ENCODE measurements around the gene SIGLEC7. TPM values are rescaled to one million over a fixed set of nuclear protein-coding genes. Genes with fewer than 3 reads are reported as not detected.

Gene SIGLEC7
- total and polyA plus RNA-seq, 10 donors = 6.8 to 59.9 (median 26.5) TPM

DNA sequence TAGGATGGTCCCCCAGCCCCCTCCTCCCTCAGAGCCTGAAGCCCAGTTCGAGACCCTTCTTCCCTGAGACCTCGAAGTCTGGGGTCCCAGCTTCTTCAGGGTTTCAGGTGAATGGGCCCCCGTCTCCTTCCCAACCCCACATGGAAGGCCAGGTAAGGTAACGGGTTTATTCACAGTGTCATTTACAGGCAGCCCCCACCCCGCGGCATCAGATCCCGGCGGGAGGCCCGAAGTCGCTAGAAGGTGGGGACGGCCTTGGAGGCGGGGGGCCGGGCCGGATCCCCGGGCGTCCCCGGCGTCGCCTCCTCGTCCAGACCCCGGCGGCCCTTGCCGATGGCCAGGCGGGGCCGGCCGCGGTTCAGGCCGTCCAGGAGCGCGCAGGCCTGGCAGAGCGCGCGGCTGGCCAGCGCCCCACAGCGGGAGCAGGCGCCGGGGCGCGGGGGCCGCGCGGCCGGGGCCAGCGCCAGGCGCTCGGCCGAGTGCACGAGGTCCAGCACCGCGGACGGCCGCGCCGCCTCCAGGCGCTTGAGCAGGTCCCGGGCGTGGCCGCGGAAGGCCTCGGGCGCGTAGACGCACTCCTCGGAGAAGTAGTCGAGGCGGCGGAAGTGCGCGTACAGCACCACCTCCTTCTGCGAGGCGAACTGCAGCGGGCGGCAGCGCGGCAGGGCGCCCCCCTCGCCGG is 43.6 kb upstream of the SIGLEC7 start:
- H3K4me1 ChIP-seq = peaks cover 0 to 40% (median 17%) of the 10 kb centered on the region in 6 donors
- peaks cover 0 to 71% (median 30%) of the 10 kb centered on the region in 6 donors for H3K36me3 ChIP-seq
- intact Hi-C loops (cut with DNase I; ENCODE audit: low total_unique reads) = no loop called here
- 65 to 91% (median 81%) methylated on average over 24 to 78 of the region's 78 CpGs for WGBS, 5 donors
- H3K9me3 ChIP-seq = no peaks in the 10 kb centered on the region
- H3K4me3 ChIP-seq = peak overlapping the region in 3 of 8 donors; percentile 15 to 43 (median 21)
- H3K27me3 ChIP-seq (replicated peaks in 1 of 7) = no peaks in the 10 kb centered on the region
- TF ChIP-seq POLR2AphosphoS5 (IDR thresholded peaks at IDR 0.05) (peak in 2 of 3 donors; percentile 12 to 48), POLR2A (IDR thresholded peaks at IDR 0.05) (no peak)
- TF ChIP-seq, protein P1, sequence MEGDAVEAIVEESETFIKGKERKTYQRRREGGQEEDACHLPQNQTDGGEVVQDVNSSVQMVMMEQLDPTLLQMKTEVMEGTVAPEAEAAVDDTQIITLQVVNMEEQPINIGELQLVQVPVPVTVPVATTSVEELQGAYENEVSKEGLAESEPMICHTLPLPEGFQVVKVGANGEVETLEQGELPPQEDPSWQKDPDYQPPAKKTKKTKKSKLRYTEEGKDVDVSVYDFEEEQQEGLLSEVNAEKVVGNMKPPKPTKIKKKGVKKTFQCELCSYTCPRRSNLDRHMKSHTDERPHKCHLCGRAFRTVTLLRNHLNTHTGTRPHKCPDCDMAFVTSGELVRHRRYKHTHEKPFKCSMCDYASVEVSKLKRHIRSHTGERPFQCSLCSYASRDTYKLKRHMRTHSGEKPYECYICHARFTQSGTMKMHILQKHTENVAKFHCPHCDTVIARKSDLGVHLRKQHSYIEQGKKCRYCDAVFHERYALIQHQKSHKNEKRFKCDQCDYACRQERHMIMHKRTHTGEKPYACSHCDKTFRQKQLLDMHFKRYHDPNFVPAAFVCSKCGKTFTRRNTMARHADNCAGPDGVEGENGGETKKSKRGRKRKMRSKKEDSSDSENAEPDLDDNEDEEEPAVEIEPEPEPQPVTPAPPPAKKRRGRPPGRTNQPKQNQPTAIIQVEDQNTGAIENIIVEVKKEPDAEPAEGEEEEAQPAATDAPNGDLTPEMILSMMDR (IDR thresholded peaks at IDR 0.05 in 8 of 11, conservative IDR thresholded peaks at IDR 0.05 in 3 of 11) = peak in 2 of 11 experiments; percentile 23 to 33
- peak overlapping the region in 3 of 8 donors; percentile 28 to 84 (median 45) for H3K27ac ChIP-seq
- DNase-seq = peak; percentile 83

DNA sequence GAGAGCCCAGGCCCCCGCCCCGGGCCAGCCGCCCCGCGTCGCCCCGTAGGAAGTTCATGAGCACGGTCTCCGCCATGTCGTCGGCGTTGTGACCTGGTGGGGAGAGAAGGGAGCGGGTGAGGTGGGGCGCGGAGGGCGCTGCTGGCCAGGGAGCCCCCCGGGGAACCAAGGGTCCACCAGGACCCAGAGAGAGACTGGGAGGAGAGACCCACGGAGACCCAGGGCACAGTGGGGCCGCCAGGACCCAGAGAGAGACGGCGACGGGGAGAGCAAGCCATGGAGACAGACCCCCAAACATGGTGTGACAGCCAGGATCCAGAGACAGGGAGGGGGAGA is 43.1 kb upstream of the SIGLEC7 start:
- 72 to 81% (median 78%) methylated on average over 11 to 22 of the region's 22 CpGs for WGBS, 5 donors
- no peak for TF ChIP-seq POLR2A (IDR thresholded peaks at IDR 0.05)
- no peak for TF ChIP-seq POLR2AphosphoS5 (IDR thresholded peaks at IDR 0.05)
- TF ChIP-seq, protein P1 (IDR thresholded peaks at IDR 0.05 in 8 of 11, conservative IDR thresholded peaks at IDR 0.05 in 3 of 11) = no peak
- Histone ChIP-seq H3K4me1 (peaks cover 0 to 45% (median 19%) of the 10 kb centered on the region in 6 donors), H3K4me3 (peak overlapping the region in 3 of 8 donors; percentile 15 to 43 (median 21)), H3K36me3 (peaks cover 0 to 76% (median 35%) of the 10 kb centered on the region in 6 donors), H3K27me3 (replicated peaks in 1 of 7) (no peaks in the 10 kb centered on the region), H3K9me3 (no peaks in the 10 kb centered on the region), H3K27ac (peak overlapping the region in 3 of 8 donors; percentile 28 to 84 (median 45))
- intact Hi-C loops (cut with DNase I; ENCODE audit: low total_unique reads) = no loop called here
- no peak for DNase-seq

DNA sequence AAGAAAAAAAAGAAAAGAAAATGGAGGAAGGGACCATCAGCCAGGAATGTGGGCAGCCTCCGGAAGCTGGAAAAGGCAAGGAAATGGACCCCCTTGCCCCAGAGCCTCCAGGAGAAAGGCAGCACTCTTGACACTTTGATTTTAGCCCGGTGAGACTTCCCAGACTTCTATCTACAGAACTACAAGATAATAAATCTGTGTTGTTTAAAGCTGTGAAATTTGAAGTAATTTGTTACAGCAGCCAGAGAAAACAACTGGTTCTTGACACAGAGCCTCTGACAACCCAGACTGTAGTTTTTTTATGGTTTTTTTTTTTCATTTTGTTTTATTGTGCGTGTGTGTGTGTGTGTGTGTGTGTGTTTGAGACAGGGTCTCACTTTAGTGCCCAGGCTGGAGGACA is 41.5 kb upstream of the SIGLEC7 start:
- no peak for DNase-seq
- WGBS, 5 donors = 62 to 83% (median 72%) methylated on average over 3 of the region's 3 CpGs
- H3K4me1 ChIP-seq = peaks cover 0 to 48% (median 18%) of the 10 kb centered on the region in 6 donors
- H3K4me3 ChIP-seq = no peak overlapping the region
- peaks cover 0 to 84% (median 36%) of the 10 kb centered on the region in 6 donors for H3K36me3 ChIP-seq
- no peaks in the 10 kb centered on the region for H3K27me3 ChIP-seq (replicated peaks in 1 of 7)
- H3K9me3 ChIP-seq = no peaks in the 10 kb centered on the region
- H3K27ac ChIP-seq = no peak overlapping the region
- intact Hi-C loops (cut with DNase I; ENCODE audit: low total_unique reads) = no loop called here
- TF ChIP-seq, protein P1 (IDR thresholded peaks at IDR 0.05 in 8 of 11, conservative IDR thresholded peaks at IDR 0.05 in 3 of 11) = no peak
- TF ChIP-seq POLR2AphosphoS5 (IDR thresholded peaks at IDR 0.05) (no peak), POLR2A (IDR thresholded peaks at IDR 0.05) (no peak)

DNA sequence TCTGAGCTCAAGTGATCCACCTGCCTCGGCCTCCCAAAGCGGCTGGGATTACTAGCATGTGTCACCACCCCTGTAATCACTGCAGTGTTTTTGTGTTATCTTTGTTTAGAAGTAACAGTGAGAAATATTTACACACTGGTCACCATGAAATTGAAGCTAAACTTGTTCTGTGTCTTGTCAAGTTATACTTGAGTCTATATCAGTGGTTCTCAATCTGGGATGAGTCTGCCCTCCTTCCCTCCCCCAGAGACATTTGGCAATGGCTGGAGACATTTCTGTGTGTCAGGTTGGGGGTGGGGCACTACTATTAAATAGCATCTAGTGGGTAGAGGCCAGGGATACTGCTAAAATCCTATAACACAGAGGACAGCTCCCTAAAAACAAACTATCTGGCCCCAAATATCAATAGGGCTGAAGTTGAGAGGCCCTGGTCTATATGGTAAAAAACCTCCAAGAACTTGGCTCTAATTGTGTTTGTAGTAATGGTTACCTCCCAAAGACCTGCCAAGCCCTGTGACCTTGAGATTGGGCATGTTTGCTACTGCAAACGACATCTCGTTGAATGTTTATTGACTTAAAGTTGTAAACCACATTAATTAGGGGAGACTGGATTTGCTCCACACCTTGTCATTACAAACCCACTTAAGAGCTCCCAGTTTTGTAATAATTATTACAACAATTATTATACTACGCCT is 40.8 kb upstream of the SIGLEC7 start:
- Histone ChIP-seq H3K36me3 (peaks cover 0 to 82% (median 36%) of the 10 kb centered on the region in 6 donors), H3K4me1 (peaks cover 0 to 55% (median 18%) of the 10 kb centered on the region in 6 donors), H3K4me3 (no peak overlapping the region), H3K27ac (no peak overlapping the region), H3K27me3 (replicated peaks in 1 of 7) (no peaks in the 10 kb centered on the region), H3K9me3 (no peaks in the 10 kb centered on the region)
- no peak for DNase-seq
- intact Hi-C loops (cut with DNase I; ENCODE audit: low total_unique reads) = no loop called here
- 81 to 88% (median 87%) methylated on average over 5 of the region's 5 CpGs for WGBS, 5 donors
- TF ChIP-seq, protein P1 (IDR thresholded peaks at IDR 0.05 in 8 of 11, conservative IDR thresholded peaks at IDR 0.05 in 3 of 11) = no peak
- no peak for TF ChIP-seq POLR2AphosphoS5 (IDR thresholded peaks at IDR 0.05)
- no peak for TF ChIP-seq POLR2A (IDR thresholded peaks at IDR 0.05)

Data from spleen (tissue), 11 donors.